HG03460 (cell line): ENCODE measurements around the gene BRD4.

Source experiments
- ATAC-seq: cut with Tn5 transposase; IDR thresholded peaks from one replicate; pipeline ENCODE4 v1.9.1; 2021; ENCODE audit not compliant: unreplicated experiment

The BRD4 gene

DNA sequence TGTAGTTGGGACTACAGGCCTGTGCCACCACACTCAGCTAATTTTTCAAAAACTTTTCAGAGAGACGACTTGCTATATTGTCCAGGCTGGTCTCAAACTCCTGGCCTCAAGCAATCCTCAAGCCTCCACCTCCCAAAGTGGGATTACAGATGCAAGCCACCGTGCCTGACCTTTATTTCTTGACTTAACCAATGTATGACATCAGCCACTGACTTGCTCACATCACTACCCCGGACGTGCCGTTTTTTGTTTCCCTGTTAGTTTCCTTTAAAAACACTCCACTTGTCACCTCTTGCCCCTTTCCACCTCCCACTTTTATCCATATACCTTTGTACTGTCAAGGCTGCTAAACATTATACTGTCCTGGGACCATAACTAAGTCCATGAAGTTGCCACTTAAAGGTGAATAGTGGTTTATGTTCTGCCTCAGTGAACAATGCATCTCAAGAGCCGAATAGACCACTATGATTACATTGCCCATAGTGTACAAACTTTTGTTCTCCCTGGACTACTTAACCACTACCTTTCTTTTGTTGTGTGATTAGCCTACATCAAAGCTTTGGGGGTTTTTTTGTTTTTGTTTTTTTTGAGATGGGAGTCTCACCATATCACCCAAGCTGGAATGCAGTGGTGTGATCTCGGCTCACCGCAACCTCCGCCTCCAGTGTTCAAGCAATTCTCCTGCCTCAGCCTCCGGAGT lies 97.8 kb downstream of the BRD4 start:
- ATAC-seq, result no peak

DNA sequence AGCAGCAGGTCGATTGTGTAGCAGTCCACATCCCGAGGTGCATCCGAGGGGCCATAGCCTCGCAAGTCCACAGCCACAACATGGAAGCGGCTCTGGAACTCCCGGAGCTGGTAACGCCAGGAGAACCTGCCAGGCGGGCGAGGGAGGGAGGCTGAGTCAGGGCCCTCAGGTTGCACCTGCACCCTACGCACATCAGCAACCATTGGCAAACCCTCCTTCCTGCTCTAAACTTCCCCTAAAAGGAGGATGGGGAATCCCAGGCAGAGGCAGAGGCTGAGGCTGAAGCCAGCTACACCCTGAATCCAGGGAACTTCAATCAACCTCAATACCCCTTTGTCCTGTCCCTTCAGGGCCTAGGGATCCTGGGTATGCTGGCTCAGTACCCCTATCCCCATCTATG lies 101.1 kb downstream of the BRD4 start:
- no peak for ATAC-seq

DNA sequence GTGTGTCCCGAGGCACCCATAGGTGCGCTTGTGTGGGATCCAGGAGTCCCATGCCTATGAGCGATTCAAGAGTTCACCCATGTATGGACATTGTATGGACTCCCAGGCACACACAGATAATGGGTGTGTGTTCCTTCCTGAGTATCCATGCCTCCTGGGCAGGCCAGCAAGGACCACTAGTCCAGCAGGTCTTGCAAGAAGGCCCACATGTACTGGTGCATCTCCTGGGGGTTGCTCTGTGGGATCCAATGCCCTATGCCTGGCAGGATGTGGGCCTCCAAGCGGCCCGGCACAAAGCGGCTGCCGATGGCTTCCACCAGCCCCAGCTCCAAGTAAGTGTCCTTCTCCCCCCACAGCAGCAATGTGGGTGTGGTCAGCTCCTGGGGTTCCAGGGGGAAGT lies 105.1 kb downstream of the BRD4 start:
- ATAC-seq, result no peak

DNA sequence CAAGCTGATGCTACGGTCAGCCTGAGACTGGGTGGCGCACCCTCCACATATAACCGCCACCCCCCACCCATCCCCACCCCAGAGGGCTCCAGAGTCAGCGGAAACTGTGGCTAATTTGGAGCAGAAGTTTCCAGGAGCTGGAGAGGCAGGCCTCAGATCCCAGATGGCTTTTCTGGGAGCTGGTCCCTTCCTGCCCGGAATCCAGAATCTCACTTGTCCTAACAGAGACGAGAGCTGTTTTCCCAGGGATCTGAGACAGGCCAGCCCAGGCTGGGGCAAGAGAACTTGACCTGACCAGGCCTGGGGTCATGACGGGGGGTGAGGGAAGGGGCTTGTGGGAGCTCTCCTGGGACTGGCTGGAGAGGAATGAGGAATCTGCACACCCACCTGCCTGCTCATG lies 106.6 kb downstream of the BRD4 start:
- no peak for ATAC-seq

DNA sequence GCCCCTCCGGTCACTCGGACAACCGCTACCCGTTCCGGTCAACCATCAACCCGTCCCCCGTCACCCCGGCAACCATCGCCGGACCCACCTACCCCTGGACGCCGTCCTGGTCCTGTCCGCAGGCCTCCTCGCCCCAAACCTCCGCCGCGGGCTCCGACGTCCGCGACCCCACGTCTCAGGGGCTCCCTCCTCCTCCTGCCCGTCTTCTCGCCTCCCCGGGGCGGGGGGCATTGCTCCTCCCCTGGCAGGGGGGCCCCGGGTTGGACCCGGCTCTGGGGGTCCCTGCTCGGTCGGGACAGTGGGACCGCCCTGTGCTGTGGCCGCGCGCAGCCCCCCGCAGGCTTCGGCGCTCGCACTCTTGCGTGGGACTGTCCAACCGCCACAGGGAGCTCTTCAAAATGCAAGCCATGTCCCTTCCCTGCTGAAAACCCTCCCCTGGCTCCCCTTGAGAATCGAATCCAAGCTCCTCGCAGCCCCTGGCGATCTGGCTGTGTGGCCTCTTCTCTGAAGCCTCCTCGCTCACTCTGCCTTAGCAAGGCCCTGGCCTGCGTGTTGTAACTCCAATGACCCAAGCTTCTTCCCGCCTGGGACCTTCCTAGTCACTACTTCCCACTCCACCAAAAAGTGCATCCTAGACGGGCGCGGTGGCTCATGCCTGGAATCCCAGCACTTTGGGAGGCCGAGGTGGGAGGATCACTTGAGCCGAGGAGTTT lies 108.5 kb downstream of the BRD4 start:
- peak; percentile 8 for ATAC-seq

DNA sequence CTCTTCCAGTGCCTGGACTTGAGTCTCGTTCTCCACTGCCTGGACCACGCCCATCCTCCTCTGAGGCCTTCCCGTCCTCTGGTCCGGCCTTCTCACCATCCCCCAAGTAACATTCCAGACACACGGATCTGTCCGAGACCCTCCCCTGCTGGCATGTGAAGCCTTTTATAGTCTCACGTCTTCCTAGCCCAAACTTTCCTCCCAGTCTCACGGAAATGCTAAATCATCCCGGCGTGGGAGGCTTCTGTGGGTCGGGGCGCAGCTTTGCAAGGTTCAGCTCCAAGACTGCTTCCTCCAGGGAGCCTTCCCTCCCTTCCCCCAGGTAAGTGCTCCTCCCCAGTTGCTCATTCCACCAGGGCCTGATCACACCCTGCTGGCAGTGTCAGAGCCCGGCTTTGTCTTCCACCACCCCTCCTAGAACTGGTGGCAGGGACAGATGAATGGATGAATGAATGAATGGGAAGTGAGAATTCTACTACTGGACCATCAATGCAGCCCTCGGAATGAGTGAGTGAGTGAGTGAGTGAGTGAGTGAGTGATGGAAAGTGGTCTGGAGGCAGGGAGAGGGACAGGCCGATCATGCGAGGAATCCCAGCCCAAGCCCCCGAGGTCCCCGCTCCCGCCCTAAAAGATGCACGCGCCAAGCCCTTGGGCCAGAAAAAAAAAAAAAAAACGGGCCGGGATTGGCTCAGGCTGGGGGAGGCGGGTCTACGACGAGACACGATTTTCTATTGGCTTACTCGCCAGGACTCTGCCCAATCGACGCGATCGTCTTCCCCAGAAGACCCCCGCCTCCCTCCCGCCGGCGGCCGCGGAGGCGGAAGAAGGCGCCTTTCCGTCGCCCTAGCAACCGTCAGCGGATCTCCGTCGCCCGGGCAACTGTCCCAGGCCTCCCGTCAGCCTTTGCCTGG lies 109.3 kb downstream of the BRD4 start:
- peak; percentile 68 for ATAC-seq

DNA sequence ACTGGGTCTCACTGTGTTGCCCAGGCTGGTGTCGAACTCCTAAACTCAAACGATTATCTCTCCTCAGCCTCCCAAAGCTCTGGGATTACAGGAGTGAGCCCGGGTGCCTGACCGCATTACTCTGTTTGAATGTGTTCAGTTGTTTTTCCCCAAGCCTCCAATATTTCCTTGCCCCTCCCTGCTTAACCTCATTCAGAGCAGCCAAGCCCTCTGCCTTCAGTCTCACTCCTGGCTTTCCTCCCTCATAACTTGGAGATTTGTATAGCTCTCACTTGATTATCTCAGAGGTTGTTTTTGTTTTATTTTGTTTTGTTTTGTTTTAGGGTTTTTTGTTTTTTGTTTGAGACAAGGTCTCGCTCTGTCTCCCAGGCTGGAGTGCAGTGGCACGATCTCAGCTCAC lies 111.5 kb downstream of the BRD4 start:
- ATAC-seq, result no peak

DNA sequence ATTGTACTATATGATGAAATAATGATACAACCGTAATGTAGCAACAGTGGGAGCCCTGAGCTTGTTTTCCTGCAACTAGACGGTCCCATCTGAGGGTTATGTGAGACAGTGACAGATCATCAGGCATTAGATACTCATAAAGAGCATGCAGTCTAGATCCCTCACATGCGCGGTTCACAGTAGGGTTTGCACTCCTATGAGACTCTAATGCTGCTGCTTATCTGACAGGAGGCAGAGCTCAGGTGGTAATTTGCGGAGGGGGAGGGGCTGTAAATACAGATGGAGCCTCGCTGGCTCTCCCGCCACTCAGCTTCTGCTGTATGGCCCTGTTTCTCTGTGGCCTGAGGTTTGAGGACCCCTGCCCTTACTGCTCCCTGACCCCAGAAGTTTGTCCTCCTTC lies 113.8 kb downstream of the BRD4 start:
- ATAC-seq, result no peak

DNA sequence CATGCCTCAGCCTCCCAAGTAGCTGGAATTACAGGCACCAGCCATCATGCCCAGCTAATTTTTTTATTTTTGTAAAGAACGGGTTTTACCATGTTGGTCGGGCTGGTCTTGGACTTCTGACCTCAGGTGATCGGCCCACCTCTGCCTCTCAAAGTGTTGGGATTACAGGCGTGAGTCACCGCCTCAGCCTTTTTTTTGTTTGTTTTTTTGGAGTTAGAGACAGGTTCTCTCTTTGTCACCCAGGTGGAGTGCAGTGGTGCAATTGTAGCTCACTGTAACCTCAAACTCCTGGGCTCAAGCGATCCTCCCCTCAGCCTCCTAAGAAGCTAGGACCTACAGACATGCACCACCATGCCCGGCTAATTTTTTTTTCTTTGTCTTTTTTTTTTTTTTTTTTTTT lies 116.0 kb downstream of the BRD4 start:
- ATAC-seq, result no peak

DNA sequence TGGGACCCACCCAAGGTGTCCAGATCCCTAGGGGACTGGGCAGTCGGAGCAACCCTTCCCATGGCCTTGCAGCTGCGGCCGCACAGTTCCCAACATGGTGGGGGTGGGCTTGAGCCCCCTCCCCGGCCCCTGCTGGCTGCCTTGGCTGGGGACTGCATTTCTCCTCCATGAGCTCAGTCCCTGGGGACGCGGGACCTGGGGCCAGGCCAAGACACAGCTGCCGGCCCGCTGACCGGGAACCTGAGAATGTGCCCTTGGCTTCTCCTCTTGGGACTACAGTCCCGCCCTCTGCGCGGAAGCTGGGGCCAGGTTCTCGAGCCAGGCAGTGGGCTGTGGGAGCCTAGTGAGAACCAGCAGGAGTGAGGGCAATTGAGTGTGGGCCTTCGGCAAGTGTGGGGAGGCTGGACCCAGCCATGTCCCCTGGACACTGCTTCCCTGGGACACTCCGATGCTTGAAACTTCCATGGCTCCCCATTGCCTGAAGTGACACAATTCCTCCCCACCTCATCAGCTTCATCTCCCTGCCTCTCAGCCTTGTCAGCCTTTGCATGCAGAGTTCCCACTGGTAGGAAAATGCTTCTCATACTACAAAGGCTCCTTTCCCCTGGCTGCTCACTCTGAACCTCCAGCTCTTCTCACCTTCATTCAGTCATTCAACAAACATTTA lies 118.5 kb downstream of the BRD4 start:
- no peak for ATAC-seq

DNA sequence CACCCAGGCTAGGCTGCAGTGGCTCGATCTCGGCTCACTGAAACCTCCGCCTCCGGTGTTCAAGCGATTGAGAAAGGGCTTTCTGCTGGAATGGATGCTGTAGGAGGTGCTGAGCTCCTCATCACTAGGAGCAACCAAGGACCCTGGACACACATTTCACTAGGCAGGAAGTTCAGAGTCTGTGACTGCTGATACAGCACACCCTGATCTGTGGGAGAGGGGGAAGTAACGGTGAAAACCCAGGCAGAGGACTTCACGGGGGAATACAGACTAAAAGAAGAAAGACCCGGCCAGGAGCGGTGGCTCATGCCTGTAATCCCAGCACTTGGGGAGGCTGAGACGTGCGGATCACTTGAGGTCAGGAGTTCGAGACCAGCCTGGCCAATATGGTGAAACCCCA lies 119.6 kb downstream of the BRD4 start:
- ATAC-seq, result no peak

DNA sequence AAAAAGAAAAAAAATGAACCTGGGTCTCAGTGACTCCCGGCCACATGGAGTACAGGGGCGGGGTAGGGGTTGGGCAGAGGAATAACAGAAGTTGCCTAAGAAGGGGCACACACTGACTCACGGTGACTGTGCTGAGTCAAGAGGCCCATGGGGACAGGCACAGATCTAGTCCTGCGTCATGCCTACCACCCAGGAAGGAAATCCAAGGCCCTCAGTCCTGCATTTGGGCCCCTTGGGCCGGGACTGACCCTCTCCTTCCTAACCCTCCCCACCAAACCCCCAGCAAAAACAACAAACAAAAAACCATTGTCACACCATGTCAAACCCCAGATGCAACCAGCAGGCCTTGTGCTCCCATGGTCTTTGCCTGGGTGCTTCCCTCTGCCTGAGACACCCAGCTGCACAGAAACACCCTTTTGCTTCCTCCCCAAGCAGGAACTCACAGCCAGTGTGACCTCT lies 122.0 kb downstream of the BRD4 start:
- no peak for ATAC-seq

DNA sequence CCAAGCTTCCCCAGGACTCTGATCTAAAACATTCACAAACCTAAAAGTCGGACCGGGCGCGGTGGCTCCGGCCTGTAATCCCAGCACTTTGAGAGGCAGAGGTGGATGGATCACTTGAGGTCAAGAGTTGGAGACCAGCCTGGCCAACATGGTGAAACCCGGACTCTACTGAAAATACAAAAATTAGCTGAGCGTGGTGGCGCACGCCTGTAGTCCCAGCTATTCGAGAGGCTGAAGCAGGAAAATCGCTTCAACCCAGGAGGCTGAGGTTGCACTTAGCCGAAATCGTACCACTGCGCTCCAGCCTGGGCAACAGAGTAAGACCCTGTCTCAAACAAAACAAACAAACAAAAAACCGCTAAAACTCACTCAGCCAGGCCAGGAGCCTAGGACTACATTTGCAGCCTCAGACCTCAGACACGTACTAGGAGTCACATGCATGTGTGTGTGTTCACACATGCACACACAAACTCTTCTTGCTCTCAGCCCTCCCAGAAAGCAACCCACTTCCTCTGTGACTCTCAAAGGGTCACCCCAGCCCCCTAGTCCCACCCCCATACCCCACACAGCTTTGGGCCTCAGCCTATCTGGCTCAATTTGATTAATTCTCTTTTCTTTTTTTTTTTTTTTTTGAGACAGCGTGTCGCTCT lies 130.8 kb downstream of the BRD4 start:
- ATAC-seq, result no peak

DNA sequence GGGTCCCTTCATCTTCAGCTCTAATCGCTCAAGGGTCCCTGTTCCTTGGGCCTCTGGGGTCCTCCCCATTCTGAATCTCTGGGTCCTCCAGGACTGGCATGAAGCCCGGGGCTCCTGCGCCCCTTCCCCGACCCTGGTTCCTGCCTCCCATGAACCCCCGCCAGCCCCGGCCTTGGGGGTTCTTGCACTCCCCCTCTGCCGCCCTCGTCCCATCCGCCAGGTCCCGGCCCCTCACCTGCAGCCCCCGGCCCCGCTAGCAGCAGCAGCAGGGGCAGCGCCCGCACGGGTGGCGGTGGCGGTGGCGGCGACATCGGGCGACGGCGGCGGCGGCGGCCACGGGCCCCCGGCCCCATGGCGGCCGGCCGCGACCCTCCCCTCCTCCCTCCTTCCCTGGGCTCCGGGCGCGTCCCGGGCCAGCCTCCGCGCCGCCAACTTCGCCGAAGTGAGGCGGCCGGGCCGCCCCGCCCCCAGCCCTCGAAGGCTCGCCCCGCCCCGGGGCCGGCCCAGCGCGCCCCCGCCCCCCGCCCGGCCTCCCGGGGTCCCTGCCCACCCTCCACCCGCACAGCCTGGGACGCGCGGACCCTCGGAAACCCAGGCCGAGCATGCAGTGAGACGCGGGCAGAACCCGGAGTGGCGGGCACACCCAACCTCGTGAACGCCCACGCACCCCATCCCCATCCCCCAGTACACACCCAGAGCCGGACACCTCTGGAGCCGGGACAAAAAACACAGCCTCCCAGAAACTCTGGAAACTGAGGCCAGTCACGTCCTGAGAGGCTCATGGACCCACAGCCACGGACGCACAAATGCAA lies 131.6 kb downstream of the BRD4 start, which contains the start of gene NOTCH3:
Gene NOTCH3, minus strand, starts transcription at position 443 of the 812 bp plus-strand sequence. Its CDS starts 90 bp downstream, at position 353.
- ATAC-seq, result no peak

DNA sequence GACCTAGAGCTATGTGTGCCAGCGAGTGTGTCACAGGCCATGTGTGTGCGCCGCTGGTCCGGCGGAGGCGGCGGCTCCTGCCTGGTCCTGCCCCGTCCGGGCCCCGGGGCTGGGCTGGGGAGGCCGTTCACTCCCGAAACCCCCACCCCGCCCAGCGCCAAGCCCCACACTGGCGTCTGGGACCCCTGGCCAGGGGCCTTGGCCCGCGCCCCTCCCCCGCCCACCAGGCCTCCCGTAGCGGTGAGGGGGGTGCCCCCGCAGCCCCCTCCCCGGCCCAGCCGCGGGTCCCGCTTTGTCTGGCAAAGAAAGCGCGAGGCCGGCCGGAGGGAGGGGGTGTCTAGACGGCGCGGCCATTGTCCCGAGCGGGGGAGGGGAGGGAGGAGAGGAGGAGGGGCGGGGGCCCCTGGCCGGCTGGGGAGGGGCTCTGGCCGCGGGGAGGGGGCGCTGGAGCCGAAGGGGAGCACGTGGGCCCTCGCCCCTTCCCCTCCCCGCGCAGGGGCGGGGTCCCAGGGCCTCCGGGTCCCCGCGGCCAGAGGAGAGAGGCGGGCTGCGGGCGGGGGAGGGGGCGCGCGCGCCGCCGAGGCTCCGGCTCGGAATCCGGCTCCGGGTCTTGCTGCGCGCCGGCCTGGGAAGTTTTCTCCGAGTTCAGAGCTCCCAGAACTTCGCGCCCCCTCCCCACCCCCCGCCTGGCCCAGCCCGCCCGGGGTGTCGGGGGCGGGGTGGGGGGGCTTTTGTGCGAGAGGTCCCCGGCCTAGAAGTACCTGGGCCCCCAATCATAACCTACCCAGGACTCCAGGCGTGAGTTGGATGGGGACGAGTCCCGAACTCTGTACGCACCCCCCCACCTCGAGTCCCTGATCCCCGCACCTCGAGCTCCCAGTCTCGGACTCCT lies 132.4 kb downstream of the BRD4 start:
- no peak for ATAC-seq

DNA sequence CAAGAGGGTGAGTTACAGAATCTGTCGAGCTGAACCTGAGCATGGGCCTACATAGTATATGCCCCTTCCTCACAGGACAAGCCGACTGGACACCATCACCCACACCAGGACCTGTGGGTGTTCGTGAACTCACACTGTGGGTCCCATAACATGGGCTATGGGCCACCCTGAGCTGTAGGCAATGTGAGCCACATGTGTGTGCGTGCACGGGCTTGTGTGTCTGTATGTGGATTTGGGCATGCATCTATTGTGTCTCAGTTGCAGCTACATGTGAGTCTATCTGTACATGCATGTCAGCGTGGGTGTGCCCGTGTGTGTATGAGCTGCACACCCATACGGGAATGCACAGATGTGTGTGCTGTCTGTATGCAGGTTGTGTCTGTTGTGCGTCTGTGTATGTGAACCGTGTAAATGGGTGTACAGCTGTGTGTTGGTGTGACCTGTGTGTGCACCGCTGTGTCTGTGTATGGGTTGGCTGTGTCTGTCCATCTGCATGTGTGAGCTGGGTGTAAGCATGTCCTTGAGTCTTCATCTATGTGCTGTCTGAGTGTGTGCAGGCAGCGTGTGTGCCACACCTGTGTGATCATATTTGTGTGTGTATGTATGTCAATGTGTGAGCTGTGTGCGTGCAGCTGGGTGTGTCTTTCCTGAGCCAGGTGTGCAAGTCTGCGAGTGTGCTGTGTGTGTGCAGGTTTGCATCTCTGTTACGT lies 133.2 kb downstream of the BRD4 start:
- ATAC-seq, result no peak

DNA sequence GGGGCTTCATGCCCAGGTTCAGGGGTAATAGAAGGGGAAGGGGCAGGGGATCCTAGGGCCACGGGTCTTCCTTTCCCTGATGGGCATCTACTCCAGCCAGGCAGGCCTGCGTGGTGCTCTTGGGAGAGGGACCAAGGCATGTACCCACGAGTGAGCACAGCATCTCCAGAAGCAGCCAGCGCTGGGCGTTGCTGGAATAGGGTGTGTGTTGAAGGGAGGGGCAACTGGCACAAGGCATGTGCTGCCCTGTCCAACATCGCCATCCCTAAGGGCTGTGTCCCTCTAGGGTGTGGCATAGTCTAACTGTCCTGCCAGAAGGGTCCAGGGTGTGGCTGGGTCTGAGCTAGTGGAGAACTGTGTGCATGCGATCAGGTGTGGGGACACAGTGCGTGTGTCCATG lies 134.4 kb downstream of the BRD4 start:
- no peak for ATAC-seq
